Activated CD4-positive, alpha-beta T cell treated with anti-CD3 and anti-CD28 coated beads, Interleukin-2, amount 50 U/mL, for 24 hours (primary cell): Measurements from ENCODE around the gene TXNDC5.
"Not testable (repeated sequence)": the region's sequence is repeated elsewhere in the genome, so short reads cannot be mapped to it uniquely, and the experiment has no call there.

Experiments used
- DNase-seq, 2 donors: peaks; one replicate each; pipeline ENCODE4 v3.0.0-alpha.2; 2020; ENCODE audit warnings: low read depth in 1 of 2, low spot score in 1 of 2

TXNDC5 gene

DNA sequence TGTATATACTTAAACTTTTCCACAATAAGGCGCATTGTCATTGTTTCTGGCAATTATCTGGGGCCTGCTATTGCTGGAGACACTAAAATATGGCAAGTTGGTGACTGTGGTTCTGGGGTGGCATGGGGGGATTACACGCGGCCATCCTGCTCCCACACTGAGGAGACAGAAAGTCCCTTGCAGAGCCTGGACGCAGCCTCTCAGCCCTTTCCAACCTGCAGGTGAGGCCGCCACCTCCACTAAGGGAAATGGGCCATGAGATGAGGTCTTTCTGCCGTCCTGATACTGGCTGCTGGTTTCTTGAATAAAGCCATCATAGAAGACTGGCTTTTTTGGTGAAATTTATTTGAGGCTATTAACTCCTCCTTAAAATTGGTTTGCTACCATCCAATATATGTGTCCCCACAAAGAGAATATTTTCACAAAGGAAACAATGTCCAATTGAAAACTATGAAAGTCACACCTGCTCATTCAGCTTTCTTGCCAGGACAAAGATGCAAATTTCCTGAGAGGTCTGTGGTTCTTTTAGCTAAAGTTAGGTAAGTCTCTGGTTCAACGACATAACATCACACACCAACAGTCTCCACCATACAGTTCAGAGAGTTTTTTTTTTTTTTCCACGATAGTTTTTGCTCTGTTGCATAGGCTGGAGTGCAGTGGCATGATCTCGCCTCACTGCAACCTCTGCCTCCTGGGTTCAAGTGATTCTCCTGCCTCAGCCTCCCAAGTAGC, 13.0 kb downstream of the TXNDC5 start:
- no peak for DNase-seq

DNA sequence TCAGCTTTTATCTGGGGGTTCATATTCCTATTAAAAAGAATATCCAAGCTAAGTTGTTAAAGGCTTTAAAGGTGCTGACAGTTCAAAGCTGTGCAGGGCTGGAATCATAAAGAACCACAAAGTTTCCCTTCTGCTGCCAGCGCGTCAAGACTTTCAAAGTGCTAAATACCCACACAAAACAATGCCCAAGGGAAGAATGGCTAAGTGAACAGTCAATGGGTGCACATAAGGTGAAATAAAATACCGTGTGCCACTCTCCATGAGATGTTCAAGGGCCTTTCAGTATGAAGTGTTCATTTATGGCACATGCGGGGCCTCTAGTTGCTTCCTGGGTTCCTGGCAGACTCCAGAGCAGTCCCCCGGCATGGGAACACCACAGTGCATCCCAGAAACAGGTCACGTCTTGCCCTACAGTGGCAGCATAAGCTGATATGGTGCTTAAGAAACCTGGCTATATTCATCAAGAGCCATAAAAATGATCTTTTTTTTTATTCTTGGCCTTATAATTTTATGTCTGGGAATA, 14.1 kb downstream of the TXNDC5 start:
- DNase-seq = no peak

DNA sequence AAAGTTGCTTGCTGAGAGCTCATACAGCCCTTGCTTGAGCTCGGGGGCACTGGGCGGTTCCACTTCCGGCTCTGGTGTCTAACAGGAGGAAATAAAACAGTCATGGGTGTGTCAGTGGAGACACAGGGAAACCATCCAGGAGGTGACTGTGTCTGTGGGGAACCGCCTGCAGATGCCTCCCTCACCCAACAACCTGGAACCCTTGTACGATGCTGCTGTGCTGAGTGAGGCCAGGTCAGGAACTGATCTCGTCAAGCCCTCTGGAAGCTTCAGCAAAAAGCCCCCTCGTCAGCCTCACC, 15.5 kb downstream of the TXNDC5 start:
- no peak for DNase-seq

DNA sequence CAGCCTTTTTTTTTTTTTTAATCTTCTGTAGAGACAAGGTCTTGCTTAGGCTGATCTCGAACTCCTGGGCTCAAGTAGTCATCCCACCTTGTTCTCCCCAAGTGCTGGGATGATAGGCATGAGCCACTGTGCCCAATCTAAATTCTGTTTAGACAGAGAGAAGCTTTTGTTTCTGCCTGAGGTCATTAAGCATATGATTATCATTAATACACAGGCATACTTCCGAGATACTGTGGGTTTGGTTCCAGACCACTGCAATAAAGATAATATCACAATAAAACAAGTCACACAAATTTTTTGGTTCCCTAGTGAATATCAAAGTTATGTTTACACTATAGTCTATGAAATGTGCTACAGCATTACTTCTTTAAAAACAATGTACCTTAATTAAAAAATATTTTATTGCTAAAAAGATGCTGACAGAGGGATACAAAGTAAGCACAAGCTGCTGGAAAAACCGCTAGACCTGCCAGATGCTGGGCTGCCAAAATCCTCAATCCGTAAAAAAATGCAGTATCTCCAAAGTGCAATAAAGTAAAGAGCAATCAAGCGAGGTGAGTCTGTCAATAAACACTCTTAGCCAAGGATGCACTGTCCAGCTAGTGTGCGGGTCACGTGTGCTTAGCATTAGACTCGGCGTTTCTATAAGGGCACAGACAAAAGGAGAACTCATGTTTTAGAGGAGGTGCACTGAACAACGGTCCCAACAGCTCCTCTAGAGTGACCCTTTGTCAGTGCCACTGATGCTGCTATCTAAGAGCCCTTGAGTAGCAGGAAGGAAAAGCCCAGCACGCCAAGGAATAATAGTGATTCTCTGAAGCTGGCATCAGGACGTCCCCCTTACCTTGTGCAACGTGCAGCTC, 16.1 kb downstream of the TXNDC5 start:
- no peak for DNase-seq

DNA sequence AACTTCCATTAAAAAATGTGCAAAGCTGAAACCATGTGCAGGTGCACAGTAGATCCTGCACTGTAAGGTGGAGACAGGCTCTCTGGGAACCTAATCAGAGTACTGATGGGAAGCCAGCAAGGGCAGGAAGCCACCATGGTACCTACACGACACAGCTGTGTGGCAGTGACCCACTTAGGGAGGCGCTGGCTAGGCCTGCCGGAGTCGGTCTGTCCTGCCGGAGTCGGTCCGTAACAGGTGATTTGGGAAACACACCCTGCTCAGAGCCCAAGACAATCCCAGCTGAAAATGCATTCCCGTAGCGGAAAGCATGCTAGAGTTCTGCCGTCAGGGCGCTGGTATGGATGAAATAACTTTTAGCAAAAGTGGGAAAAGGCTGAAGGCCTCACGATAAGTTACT, 17.2 kb downstream of the TXNDC5 start:
- DNase-seq = no peak

DNA sequence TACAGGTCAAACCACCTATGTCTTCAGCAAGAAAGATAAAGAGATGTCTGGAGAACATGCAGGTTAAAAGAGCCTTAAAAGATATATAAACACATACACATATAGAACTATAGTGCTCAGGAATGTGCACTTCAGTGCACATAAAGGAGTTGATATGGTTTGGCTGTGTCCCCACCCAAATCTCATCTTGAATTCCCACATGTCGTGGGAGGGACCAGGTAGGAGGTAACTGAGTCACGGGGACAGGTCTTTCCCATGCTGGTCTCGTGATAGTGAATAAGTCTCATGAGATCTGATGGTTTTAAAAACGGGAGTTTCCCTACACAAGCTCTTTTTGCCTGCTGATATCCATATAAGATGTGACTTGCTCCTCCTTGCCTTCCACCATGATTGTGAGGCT, 18.2 kb downstream of the TXNDC5 start:
- DNase-seq = not testable (repeated sequence)

DNA sequence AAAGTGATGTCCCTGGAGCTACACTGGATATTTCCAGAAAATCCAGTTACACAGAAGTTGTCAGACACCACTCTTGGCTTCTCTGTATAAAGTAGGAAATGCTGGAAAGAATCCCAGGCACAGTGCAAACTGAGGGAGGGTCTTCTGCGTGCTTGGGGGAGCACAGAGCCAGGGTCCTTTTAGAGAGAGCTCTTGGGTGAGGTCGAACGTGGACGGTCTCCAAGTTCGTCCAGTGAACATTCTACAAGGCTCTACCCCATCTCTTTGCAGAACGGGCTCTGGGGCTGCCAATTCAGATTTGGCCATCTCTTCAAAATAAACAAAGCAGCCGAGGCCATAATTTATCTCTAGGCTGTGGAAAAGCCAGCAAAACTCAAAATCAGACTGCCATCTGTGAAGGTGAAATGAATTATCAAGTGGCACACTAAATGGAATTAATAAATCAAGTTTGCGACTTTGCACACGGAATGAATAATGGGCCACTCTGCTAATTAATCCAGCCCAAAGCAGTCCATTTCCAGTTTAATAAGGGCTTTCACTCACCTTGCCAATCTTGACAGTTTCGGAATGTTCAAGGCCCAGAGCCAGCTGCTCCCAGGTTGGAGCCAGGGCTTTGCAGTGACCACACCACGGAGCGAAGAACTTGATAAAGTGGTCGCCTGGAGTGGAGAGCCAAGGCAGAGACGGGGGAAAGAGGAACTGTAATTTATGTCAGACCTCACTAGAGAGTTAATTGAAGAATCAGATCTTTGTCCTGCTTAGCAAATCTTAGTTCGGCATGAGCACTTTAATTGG, 19.3 kb downstream of the TXNDC5 start:
- DNase-seq = no peak

DNA sequence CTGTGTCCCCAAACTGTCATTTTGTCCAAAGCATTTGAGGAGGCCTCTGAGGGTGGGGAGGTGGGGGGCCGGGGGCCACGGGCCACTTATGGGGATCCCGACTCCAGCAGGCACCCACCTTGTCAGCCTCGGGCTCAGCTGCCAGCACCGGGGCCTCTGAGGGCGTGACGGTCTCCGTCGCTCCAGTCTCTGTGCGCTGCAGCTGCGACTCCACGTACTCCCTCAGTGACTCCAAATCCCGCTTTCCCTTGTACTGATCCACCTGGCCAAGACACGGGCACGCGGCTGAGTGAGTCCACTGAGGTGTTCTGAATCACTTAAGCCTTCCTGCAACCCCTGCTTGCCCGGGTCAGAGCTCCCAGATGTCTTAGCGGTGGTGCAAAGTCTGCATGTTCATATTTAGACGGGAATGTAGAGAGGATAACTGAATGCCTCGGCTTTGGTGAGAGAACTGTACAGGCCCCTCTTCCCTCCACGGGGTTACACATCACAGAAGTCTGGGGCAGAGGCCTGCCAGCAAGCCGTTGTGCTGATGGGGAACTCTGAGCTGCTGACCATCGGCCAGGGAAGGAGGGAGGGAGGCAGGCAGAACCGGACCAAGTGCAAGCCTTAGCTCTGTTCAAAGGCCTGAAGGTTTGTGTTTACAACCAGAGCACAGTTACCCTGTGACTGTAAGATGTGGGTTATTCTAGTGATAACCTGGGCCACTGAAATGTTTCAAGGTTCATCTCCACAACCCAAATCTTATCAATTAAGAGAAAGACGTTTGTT, 21.8 kb downstream of the TXNDC5 start:
- no peak for DNase-seq

DNA sequence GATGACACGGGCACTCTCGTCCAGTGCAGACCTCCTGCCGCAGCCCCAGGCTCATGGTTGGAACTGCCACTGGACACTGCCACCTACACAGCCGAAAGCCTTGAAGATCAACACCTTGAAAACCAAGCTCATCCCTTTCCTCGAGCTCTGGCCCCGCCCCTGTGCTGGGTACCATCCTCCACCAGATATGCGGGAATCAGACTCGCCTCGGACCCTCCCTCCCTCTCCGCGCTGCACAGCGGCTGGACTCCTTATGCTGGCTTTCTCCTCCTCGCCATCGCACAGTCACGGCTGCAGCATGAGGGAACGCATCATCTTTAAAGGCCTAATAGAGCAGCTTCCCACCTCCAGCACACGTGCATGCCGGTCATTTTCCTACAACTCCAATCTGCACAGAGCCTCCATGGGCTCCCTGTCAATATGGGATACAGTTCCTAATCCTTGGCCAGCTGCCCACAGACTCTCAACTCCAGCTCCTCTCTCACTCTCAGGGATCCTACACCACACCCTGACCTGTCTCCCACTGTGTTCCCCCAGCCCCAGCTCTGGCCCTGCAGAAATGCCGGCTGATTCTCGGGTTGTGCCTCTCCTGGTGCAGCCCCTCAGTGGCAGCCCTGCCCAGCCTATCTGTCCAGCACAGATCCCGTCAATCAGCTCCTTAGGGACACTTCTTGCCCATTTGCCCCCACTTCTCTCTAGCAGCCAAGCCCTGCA, 23.2 kb downstream of the TXNDC5 start:
- DNase-seq = no peak

DNA sequence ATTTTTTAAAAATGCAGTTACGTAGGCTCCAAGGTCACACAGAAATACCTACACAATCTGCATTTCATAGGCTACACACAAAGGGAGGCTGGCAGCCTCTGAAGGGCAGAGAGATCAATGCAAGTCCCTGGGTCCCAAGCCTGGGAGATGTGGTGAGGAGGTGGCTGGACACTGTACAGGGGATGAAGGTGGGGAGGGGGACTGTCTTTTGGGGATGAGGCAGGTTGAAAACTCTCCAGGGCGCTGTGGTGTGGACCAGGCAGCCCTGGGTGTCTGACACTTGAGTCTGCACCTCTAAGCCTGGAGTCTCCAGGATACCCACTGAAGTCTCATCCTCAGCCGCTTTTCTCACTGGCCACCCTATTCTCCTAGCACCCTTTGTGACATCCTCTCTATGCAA, 24.5 kb downstream of the TXNDC5 start:
- DNase-seq = no peak

DNA sequence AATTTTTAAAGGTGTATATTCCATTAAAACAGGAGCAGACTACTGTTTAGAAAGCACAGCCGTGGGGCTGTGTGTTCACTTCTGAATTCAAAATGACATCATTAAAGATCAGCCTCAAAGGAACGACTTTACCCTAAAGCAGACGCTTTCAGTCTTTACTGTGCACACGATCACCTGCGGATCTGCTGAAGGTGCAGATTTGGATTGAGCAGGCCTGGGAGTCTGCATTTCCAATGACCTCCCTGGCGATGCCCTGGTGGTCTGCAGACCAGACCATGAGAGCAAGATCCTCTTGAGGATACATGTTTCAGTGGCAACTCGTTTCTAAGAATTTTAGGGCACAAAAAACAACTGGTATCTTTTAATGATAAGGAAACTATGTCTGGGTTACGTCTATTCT, 27.2 kb downstream of the TXNDC5 start:
- DNase-seq = no peak

DNA sequence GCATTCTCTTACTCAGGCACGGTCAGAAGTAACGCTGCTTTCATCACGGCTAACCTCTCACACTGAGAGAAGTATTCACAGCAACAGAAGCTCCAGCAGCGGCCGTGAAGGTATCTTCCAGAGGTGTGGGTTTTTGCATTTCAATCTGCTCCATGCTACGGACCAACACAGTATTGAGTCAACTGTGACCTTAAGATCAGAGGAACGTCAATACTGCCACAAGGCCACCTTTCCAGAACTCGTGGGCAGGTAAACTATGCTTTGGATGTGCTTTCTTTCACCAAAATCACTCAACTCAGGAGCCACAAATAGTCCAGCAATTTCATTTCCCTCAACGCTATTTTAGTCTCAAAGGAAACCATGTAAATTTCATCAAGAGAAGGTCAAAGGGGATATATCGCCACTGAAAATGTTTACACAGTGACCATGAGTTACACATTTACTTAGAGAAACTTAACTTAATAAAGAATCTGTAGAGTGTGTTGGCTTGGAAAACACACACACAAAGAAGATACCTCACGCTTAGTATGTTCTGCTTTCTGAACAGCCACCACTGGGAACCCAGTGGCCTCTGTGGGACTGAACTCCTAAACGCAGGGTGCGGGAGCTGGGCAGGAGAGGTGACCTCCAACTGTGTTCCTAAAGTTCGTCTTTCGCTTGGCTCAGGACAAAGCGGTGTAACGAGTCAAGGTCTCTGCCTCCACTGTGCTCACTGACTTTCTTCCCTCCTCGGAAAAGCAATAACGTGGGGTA, 27.9 kb downstream of the TXNDC5 start:
- DNase-seq = no peak

DNA sequence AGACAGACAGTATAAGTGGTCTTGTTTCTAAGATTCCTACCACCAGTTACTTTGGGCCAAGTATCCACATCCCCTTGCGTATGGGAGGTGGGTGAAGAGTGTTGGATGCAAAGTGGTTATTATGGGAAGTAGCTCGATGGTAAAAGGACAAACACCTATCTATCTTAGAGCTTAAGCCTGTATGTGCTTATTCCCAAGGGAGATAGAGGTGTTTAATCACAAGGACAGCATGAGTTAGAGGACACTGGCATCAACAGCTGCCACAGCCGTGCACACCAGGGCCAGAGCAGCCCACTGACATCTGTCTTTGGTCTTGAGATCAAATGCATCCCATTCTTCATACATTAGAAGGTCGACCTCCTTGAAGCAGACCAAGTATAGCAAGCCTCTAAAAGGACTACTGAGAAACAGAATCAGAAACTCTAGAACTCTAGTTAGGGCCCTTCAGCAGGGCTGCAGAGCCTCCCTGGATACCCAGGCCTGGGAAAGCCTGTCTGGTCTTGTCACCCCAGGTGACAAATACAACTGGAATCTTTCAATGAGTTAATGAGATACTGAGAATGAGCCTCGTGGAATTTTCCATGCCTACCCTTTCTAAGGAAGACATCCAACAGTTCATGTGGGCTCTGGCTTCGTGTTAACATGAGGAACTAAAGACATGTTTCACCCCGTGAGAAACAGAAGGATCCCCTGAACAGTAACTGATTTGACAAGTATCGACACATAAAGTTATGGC, 28.7 kb downstream of the TXNDC5 start:
- no peak for DNase-seq

DNA sequence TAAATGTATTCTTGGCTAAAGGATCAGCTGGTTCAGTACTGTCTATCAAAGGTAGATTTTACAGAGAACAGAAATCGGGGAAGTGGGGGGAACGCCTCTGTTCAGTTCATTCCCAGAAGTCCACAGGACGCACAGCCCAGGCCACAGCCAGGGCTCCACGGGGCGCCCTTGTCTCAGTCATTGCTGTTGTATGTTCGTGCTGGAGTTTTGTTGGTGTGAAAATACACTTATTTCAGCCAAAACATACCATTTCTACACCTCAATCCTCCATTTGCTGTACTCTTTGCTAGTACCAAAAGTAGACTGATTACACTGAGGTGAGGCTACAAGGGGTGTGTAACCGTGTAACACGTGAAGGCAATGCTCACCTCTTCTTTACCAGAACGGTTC, 29.9 kb downstream of the TXNDC5 start:
- DNase-seq = no peak

DNA sequence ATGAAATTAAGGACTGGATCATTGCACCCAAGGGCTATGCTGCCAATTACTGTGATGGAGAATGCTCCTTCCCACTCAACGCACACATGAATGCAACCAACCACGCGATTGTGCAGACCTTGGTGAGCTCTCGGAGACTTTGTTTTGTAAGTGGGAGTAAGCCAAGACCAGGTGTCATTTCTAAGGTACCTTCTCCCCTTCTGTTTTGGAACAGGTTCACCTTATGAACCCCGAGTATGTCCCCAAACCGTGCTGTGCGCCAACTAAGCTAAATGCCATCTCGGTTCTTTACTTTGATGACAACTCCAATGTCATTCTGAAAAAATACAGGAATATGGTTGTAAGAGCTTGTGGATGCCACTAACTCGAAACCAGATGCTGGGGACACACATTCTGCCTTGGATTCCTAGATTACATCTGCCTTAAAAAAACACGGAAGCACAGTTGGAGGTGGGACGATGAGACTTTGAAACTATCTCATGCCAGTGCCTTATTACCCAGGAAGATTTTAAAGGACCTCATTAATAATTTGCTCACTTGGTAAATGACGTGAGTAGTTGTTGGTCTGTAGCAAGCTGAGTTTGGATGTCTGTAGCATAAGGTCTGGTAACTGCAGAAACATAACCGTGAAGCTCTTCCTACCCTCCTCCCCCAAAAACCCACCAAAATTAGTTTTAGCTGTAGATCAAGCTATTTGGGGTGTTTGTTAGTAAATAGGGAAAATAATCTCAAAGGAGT, 30.4 kb downstream of the TXNDC5 start:
- DNase-seq = no peak

DNA sequence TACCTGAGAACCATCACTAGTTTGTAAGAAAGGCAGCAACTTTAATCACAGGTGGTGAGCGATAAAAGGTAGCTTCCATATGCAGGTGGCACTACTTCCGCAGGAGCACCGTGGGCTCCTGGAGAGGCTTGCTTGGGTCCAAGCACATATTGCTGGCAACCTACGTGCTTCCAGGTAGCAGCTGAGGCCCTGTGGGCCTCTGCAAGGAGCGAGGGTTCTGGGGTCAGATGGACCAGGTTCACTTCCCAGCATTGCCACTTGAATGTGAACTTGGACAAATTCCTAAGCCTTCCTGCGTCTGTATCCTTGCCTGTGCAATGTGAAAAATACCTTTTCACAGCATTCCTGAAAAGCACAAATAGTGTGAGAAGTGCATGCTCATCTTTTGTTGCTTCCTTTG, 31.0 kb downstream of the TXNDC5 start:
- no peak for DNase-seq

DNA sequence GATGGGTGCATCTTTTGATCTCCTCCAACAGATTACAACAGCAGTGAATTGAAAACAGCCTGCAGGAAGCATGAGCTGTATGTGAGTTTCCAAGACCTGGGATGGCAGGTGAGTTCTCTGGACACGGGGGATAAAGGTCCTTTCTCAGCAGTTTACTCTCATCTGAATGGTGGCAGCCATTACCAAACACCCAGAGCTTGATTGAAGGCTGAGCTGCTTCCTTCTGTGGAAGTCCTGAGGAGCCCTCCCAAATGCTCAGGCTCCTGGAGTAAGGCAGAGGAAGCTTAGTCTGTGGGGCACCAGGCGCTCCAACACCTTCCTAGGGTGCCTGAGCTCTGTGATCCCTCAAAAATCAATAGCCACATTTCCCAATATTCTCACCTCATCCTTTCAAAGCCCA, 31.5 kb downstream of the TXNDC5 start:
- no peak for DNase-seq

DNA sequence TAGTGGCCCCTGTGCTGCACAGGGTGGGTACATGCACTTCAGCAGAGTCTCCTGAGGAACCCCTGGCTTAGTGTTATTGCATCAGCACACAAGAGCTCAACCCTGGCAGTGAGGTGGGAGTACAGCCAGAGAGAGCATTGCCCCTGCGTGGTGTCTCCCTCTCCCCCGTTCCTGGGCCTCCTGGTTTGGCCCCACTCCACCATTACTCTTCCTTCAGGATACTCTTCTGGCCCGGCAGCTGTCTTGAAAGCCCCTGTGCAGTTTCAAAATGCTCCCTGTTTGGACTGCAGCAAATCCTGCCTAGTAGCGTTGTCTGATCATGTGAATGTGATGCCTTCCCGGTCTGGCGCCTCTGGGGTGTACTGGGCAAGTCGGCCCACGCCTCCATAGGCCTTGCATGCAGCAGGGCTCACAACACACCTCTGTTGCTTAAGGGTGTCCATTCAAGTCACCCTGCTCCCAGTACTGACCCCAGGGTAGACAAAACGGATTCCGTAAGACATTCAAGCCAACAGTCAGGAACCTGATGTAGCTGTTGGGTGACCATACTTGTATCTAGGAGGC, 32.1 kb downstream of the TXNDC5 start:
- no peak for DNase-seq
